GM18499 (cell line): ENCODE results near the gene TMPRSS4.
"Not testable (repeated sequence)": the region's sequence is repeated elsewhere in the genome, so short reads cannot be mapped to it uniquely, and the experiment has no call there.

ENCODE experiments used
- ATAC-seq: cut with Tn5 transposase; IDR thresholded peaks from one replicate; pipeline ENCODE4 v1.9.1; 2021; ENCODE audit warnings: moderate number of reproducible peaks; ENCODE audit not compliant: insufficient read depth, unreplicated experiment

TMPRSS4 gene

GRCh38 chr11:118054712-118055640, 21.9 kb upstream of the TMPRSS4 start:
- ATAC-seq, result no peak

- ATAC-seq, result no peak
Observed at GRCh38 chr11:118055966-118056365, 20.9 kb upstream of the TMPRSS4 start.

GRCh38 chr11:118056806-118057205, 20.1 kb upstream of the TMPRSS4 start:
- ATAC-seq, result no peak

- ATAC-seq, result no peak
Observed at GRCh38 chr11:118057251-118058145, 19.4 kb upstream of the TMPRSS4 start.

- no peak for ATAC-seq
Observed at GRCh38 chr11:118058311-118059245, 18.3 kb upstream of the TMPRSS4 start.

- no peak for ATAC-seq
Observed at GRCh38 chr11:118059246-118059940, 17.5 kb upstream of the TMPRSS4 start.

- ATAC-seq, result no peak
Observed at GRCh38 chr11:118060081-118060661, 16.7 kb upstream of the TMPRSS4 start.

- ATAC-seq, result no peak
Observed at GRCh38 chr11:118060869-118061268, 16.0 kb upstream of the TMPRSS4 start.

GRCh38 chr11:118061586-118062125, 15.2 kb upstream of the TMPRSS4 start:
- no peak for ATAC-seq

GRCh38 chr11:118062181-118062580, 14.7 kb upstream of the TMPRSS4 start:
- not testable (repeated sequence) for ATAC-seq

- not testable (repeated sequence) for ATAC-seq
Observed at GRCh38 chr11:118062631-118063030, 14.2 kb upstream of the TMPRSS4 start.

- ATAC-seq, result no peak
Observed at GRCh38 chr11:118064956-118065355, 11.9 kb upstream of the TMPRSS4 start.

GRCh38 chr11:118065384-118065783, 11.5 kb upstream of the TMPRSS4 start:
- no peak for ATAC-seq

- ATAC-seq, result no peak
Observed at GRCh38 chr11:118067006-118067405, 9.9 kb upstream of the TMPRSS4 start.

- no peak for ATAC-seq
Observed at GRCh38 chr11:118068206-118068944, 8.5 kb upstream of the TMPRSS4 start.

- no peak for ATAC-seq
Observed at GRCh38 chr11:118068945-118069612, 7.8 kb upstream of the TMPRSS4 start.

GRCh38 chr11:118071416-118072030, 5.4 kb upstream of the TMPRSS4 start:
- ATAC-seq, result no peak
